ENCODE measurements around the gene REEP5.
A peak's percentile ranks its signal among the peaks of the same experiment; 100 is the strongest.
"Not testable (repeated sequence)": the region's sequence is repeated elsewhere in the genome, so short reads cannot be mapped to it uniquely, and the experiment has no call there.

Gene REEP5

GRCh38 chr5:112921833-112922817 lies at the start of gene REEP5:
Gene REEP5 (minus strand): TSS chr5:112922227. CDS start chr5:112922190, 37 bp downstream.
- DNase-seq (ENCODE audit: low read depth in 3 of 3), result peak; percentile 65 to 74 (median 68)

DNA sequence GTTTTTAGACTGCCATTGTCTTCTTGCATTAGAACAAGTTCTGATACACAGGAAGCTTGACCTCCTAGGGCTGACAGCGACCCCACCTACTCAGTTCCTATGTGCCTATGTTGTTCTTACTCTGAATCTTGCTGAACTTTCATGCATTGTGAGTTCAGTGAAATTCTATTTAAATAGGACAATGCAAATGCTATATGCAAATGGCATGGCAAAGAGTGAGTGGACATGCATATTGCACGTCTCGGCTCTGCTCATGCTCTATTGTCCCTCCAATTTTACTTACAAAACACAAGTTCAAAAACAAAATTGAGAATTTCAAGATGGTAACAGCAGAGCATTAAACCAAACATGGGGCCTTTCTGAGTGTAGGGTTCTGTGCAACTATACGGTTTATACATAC lies 49.2 kb upstream of the REEP5 start:
- DNase-seq (ENCODE audit: low read depth in 3 of 3), result no peak

DNA sequence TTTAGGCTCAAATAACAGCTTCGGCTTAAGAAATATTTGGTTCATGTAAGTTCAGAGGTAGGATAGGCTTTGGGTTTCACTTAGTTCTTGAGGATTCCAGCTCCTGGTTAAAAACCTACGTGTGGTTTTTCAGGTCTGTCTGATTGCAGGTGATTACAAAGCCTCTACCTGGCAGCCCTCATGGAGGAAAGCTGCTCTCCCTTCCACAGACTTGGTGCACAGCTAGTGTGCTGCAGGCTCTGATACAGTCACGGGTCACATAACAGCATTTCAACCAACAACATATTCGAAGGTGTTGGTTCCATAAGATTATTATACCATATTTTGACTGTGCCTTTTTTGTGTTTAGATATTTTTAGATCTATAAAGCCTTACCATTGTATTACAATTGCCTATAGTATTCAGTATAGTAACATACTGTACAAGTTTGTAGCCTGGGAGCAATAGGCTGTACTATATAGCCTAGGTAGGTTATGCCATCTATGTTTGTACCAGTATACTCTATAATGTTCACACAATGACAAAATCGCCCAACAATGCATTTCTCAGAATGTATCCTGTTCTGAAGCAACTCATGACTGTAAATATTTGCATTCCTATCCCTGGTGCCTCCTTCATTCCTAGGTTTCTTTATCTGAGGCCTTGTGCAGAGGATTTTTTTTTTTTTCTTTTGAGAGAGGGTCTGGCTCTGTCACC lies 46.5 kb upstream of the REEP5 start:
- no peak for DNase-seq (ENCODE audit: low read depth in 3 of 3)

- DNase-seq (ENCODE audit: low read depth in 3 of 3), result no peak
These were observed 45.6 kb upstream of the REEP5 start for GRCh38 chr5:112967520-112968083.

DNA sequence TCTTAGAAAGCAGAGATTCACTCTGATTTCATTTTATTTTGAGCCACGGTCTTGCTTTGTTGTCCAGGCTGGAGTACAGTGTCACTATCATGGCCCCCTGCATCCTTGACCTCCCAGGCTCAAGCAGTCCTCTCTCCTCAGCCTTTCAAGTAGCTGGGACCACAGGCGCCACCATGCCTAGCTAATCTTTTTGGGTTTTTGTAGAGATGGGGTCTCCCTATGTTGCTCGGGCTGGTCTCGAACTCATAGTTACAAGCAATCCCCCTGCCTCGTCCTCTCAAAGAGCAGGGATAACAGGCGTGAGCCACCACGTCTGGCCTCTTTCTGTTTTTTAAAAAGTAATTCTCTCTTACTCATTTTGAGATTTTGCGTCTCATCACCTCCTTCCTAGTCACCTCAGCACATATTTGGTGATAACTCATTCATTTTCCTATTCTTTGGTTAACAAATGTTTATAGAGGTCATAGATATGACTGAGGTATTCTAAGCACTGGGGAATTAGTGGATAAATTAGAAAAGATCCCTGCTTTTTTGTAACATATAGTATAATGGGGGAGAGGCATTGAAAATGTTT lies 43.8 kb upstream of the REEP5 start:
- DNase-seq (ENCODE audit: low read depth in 3 of 3), result no peak

GRCh38 chr5:112963374-112963733 lies 41.3 kb upstream of the REEP5 start:
- DNase-seq (ENCODE audit: low read depth in 3 of 3), result not testable (repeated sequence)

- no peak for DNase-seq (ENCODE audit: low read depth in 3 of 3)
These were observed 39.0 kb upstream of the REEP5 start for GRCh38 chr5:112960863-112961504.

GRCh38 chr5:112960315-112960714 lies 38.3 kb upstream of the REEP5 start:
- no peak for DNase-seq (ENCODE audit: low read depth in 3 of 3)

- DNase-seq (ENCODE audit: low read depth in 3 of 3), result not testable (repeated sequence)
These were observed 37.8 kb upstream of the REEP5 start for GRCh38 chr5:112959872-112960271.

DNA sequence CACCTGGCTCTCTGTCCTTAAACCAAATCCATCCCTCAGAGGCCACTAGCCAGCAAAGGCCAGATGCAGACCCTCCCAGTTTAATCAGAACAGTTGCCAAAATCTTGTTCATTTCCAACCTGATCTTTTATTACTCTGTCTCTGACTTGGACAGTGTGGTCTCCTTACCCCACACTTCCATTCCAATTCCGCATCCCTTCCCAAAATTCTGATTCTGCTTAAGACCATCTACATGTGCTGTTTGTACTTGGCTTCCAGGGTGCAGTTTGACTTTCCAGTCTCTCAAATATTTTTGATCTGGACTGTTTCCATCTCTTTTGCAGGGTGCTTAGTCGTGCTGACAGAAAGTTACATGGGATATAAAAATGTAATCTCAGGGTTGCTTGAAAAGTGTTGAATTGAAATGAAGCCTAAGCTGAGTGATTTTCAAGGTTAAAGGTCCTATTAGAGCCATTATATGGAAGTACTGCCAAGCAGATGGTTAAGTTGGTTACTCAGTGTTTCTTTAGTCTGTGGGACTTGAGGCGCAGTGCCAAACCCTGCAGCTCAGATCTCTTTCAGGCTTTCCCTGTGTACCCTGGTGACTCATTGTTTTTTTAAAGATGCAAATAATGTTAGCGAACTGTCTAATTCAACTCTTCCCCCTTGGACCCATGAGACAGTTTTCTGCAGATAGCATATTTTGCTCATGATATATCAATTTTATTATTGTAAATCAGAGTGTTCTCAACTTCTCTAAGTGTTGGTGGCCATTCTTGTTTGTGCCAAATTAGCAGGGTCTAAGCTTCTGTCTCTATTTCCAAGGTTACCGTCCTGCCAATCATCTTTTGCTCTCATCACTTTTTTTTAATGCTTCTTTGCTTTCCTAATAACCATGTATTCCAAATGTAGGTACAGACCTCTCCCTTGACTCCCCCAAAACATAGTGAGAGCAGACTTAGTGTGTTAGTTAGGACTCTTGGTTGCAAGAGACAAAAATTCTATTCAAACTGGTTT lies 36.4 kb upstream of the REEP5 start:
- no peak for DNase-seq (ENCODE audit: low read depth in 3 of 3)

- no peak for DNase-seq (ENCODE audit: low read depth in 3 of 3)
These were observed 35.2 kb upstream of the REEP5 start for GRCh38 chr5:112957036-112957808.

- DNase-seq (ENCODE audit: low read depth in 3 of 3), result no peak
These were observed 34.6 kb upstream of the REEP5 start for GRCh38 chr5:112956606-112957005.

DNA sequence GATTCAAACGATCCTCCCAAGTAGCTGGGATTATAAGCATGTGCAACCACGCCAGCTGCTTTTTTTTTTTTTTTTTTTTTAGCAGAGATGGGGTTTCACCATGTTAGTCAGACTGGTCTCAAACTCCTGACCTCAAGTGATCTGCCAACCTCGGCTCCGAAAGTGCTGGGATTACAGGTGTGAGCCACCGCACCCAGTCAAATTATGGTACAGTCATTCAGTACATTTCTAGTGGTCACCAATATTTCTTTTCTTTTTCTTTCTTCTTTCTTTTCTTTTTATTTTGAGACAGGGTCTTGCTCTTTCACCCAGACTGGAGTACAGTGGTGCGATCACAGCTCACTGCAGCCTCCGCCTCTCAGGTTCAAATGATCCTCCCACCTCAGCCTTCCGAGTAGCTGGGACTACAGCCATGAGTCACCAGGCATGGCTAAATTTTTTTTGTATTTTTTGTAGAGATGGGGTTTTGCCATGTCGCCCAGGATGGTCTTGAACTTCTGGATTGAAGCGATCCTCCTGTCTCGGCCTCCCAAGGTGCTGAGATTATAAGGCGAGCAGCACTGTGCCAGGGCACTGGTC lies 29.2 kb upstream of the REEP5 start:
- peak in 1 of 3 donors; percentile 44 for DNase-seq (ENCODE audit: low read depth in 3 of 3)

- no peak for DNase-seq (ENCODE audit: low read depth in 3 of 3)
These were observed 26.4 kb upstream of the REEP5 start for GRCh38 chr5:112948458-112948857.

DNA sequence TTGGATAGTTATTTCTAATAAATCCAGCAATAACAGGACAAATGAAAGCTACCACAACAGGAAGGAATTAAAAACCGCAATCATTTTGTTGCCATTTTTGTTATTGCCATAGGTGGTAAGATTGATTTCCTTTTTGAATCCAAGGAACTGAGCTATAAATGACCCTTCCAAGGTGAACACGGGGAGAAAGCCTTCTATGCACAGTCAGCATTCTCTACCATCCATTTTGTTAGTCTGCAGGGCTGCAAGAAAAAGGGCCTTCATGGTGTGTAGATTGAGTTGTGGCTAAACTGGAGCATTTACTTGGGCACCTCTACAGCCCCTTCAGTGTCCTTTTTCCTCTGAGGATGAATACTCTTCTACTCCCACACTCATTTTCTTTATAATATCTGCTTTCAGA lies 18.6 kb upstream of the REEP5 start:
- DNase-seq (ENCODE audit: low read depth in 3 of 3), result no peak

DNA sequence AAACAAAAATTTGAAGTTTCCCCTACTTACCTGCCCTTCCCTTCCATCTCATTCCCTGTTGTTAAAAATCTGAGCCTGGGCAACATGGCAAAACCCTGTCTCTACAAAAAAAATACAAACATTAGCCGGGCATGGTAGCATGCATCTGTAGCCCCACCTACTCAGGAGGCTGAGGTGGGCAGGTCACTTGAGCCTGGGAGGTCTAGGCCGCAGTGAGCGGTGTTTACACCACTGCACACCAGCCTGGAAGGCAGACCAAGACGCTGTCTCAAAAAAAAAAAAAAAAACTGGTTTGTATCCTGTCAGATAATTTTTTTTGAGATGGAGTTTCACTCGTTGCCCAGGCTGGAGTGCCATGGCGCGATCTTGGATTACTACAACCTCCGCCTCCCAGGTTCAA lies 16.3 kb upstream of the REEP5 start:
- DNase-seq (ENCODE audit: low read depth in 3 of 3), result no peak

GRCh38 chr5:112935675-112936074 lies 13.6 kb upstream of the REEP5 start:
- no peak for DNase-seq (ENCODE audit: low read depth in 3 of 3)

- no peak for DNase-seq (ENCODE audit: low read depth in 3 of 3)
These were observed 12.3 kb upstream of the REEP5 start for GRCh38 chr5:112934366-112934663.

DNA sequence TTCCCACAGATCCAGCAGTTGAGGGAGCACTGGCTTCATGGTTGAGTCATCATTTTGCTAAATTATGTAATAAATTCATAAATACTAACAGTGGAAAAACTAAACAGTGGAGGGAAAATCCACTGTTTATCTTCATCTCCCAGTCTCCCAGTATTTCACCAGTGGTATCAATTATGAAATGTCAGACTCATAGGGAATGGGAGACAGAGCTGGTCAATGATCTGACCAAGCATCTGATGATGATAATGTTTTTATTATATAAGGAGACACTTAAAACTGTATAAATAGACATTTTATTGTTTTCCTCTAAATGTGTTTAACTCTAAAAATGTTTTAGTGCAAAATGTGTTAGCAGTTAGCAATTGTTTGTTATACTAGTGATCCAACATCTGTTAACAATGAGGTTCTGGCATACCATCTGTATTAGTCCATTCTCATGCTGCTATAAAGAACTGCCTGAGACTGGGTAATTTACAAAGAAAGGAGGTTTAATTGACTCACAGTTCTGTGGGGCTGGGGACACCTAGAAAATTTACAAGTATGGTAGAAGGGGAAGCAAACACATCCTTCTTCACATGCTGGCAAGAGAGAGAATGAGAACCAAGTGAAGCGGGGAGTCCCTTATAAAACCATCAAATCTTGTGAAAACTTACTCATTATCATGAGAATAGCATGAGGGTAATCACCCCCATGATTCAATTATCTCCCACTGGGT lies 11.8 kb upstream of the REEP5 start:
- no peak for DNase-seq (ENCODE audit: low read depth in 3 of 3)
